RPMI7951 (cell line): ENCODE data around the gene NEK8. TPM values are rescaled to one million over a fixed set of nuclear protein-coding genes. Genes with fewer than 3 reads are reported as not detected.
"Not testable (repeated sequence)": the region's sequence is repeated elsewhere in the genome, so short reads cannot be mapped to it uniquely, and the experiment has no call there.

Experiments
- DNase-seq: peaks from one replicate; pipeline ENCODE4 v3.0.0-alpha.2; 2012; ENCODE audit warnings: low read depth
- total RNA-seq: library from RNA; depleted of rRNA; stranded (reverse); fragments of >200 nt; shearing (Covaris generic); gene quantifications from 2 replicates; pipeline ENCODE4 v1.2.3, GENCODE V29; 2014; rRNA removed

Gene NEK8
- total RNA-seq, 1 experiment from 2014 or later = 0.24 TPM

DNA sequence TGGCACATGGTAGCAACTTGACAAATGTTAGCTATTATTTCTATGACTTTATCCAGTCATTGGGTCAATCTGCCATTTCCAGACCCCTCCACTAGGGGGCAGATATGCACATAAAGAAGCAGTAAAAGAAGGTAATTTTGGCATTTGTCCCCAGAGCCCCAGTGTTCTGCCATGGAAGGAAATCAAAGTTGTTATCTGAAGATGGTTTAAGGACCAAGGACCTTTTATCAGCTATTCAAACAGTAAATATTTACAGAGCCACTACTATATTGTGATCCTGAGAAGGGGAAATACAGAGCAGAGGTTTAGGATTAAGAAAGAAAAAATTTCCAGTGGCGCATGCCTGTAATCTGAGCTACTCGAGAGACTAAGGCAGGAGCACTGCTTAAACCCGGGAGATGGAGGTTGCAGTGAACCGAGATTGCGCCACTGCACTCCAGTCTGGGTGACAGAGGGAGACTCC, 35.2 kb downstream of the NEK8 start:
- DNase-seq = peak; percentile 69

DNA sequence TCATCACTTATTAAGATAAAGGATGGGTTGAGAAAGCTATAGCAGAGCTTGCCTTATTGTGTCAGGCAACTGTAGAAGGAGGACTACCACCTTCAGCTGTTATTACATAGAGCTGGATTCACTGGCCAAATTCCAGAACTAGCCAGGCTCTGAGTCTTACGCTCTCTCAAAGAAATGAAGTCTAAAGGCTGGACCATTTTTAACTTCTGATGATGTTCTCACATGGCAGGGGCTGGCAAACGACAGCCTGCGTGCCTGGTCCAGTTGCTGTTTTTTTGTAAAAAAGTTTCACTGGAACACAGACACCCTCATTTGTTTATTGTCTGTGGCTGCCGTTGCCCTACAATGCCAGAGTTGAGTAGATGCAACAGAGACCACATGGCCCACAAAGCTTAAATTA, 36.5 kb downstream of the NEK8 start:
- DNase-seq = no peak

DNA sequence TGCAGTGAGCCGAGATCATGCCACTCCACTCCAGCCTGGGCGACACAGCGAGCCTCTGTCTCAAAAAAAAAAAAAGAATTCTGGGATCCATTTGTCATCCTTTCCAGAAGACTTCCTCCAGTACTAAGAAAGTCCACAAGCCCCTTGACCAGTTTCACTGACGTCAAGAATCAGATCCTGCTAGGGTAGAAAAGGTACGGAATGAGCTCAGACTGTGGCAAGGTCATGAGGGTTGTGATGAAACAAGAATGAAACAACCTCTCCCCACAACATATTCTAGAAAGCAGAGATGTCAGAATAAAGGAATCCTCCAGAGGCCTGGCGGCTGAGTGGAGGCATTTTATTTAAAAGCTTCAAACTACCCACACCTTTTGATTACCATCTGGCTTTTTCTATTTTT, 45.1 kb downstream of the NEK8 start:
- no peak for DNase-seq

DNA sequence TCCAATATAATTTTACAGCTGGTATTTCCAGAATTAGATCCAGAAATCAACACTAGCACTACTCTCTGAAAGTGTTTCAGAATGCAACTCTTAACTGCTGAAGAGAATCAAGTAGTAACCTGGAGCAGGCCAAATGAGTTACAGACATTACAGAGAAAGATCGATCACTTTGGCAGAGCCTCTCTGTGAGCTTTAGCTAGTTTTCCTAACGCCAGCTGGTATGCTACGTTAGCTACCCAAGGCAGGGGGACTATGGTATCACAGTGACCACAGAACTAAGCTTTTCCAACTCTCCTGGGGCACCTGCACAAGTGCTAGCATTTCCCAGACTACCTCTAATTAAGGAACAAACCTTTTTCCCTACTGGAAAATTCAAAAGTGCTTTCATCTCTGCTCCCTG, 45.6 kb downstream of the NEK8 start:
- no peak for DNase-seq

DNA sequence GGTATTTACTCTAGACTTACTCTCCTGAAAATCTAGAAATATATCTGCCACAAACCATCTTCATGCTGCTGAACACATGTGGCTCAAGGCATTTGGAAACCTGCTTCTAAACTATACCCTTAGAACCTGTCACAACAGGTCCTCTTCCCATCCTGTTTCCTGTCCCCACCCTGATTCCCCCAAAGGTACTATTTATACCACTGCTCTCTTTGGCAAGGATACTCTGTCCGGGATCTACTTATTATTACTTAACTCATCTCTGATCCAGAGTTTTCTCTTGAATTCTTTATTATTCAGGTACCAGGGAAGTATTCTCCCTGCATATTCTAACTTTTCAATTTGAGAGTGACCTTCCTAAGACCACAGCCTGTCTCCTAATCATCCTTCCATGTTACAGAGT, 48.6 kb downstream of the NEK8 start:
- no peak for DNase-seq

DNA sequence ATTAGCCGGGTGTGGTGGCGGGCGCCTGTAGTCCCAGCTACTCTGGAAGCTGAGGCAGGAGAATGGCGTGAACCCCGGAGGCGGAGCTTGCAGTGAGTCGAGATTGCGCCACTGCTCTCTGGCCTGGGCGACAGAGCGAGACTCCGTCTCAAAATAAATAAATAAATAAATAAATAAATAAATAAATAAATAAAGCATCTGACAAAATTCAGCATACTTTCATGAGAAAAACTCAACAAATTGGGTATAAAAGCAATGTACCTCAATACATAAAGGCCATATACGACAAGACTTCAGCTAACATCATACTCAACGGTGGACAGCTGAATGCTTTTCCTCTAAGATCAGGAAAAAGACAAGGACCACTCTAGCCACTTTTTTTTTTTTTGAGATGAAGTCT, 51.0 kb downstream of the NEK8 start:
- DNase-seq = not testable (repeated sequence)

DNA sequence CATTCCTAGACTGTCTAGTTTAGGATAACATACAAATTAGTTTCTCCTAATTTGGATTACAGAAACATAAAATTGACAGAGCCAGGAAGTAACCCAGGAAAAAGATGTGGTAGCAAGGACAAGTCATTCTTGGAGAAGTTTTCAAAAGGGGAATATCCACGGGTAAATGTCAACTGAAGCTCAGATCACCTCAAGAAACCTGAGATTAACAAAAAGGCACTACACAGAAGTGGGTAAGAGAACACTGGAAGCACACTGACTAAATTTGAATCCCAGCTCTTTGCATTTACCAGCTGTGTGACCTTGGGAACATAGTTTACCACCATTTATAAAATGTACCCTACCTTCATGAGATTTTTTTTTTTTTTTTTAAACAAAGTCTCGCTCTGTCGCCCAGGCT, 54.6 kb downstream of the NEK8 start:
- DNase-seq = no peak

DNA sequence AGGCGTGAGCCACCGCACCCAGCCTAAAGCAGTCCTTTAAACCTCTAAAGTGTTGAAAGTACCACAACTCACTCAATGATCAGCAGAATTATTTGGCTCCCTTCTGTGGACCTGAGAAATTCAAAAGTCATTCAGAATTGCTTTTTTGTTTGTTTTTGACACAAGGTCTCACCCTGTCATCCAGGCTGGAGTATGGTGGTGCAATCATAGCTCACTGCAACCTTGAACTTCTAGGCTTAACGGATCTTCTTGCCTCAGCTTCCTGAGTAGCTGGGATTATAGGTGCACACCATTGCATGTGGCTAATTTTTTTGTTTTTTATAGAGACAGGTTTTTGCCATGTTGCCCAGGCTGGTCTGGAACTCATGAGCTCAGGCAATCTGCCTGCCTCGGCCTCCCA, 59.5 kb downstream of the NEK8 start:
- no peak for DNase-seq

Other genes with a start within 250 kb of the NEK8 start
- not detected in 2 replicates for gene FOXN1, start 222.4 kb upstream of the NEK8 start, total RNA-seq
- gene UNC119, start 176.2 kb upstream of the NEK8 start, total RNA-seq = 21.7 and 24.7 TPM in 2 replicates
- gene PIGS, start 157.3 kb upstream of the NEK8 start, total RNA-seq = 55.5 and 58.8 TPM in 2 replicates
- gene ALDOC, start 151.9 kb upstream of the NEK8 start, total RNA-seq = 64.2 and 96.5 TPM in 2 replicates
- 84.1 and 90.9 TPM in 2 replicates for gene SPAG5, start 129.8 kb upstream of the NEK8 start, total RNA-seq
- 2.9 and 3.5 TPM in 2 replicates for gene RSKR, start 114.6 kb upstream of the NEK8 start, total RNA-seq
- 58.4 and 72.6 TPM in 2 replicates for gene BLTP2, start 83.6 kb upstream of the NEK8 start, total RNA-seq
- 71.9 and 76.1 TPM in 2 replicates for gene SDF2, start 66.9 kb upstream of the NEK8 start, total RNA-seq
- 15.1 and 16.5 TPM in 2 replicates for gene SUPT6H, start 66.6 kb upstream of the NEK8 start, total RNA-seq
- gene PROCA1, start 16.9 kb upstream of the NEK8 start, total RNA-seq = 1.1 and 1.3 TPM in 2 replicates
- 176 and 202 TPM in 2 replicates for gene RAB34, start 10.9 kb upstream of the NEK8 start, total RNA-seq
- 632 and 764 TPM in 2 replicates for gene RPL23A, start 8.8 kb upstream of the NEK8 start, total RNA-seq
- gene TLCD1, start 2.6 kb upstream of the NEK8 start, total RNA-seq = 3.2 and 8.7 TPM in 2 replicates
- gene TRAF4, start 15.2 kb downstream of the NEK8 start, total RNA-seq = 21.2 and 25.5 TPM in 2 replicates
- 2.4 and 3.4 TPM in 2 replicates for gene FAM222B, start 114.0 kb downstream of the NEK8 start, total RNA-seq
- gene ERAL1, start 126.2 kb downstream of the NEK8 start, total RNA-seq = 29.8 and 29.9 TPM in 2 replicates
- 28.7 and 30.6 TPM in 2 replicates for gene FLOT2, start 168.9 kb downstream of the NEK8 start, total RNA-seq
- gene DHRS13, start 174.3 kb downstream of the NEK8 start, total RNA-seq = 5.4 and 6.0 TPM in 2 replicates
- 9.2 and 18.0 TPM in 2 replicates for gene PHF12, start 222.7 kb downstream of the NEK8 start, total RNA-seq